Fibroblast of lung (primary cell): ENCODE measurements around the gene VAV2. TPM values are rescaled to one million over a fixed set of nuclear protein-coding genes. Genes with fewer than 3 reads are reported as not detected.

ENCODE experiments used
- DNase-seq, 2 donors: peaks; one replicate each; pipeline versions ENCODE4 v3.0.0 to v3.0.0-alpha.2; 2010; ENCODE audit warnings: low read depth in 2 of 2
- H2AFZ ChIP-seq: 2 replicates; pipeline ENCODE4 v1.5.1; 2012; ENCODE audit warnings: low read length, control low read depth, inconsistent platforms
- H3K27ac ChIP-seq: 2 replicates; pipeline ENCODE4 v1.5.1; 2011; ENCODE audit warnings: low read length, control low read depth; ENCODE audit not compliant: insufficient read depth
- H3K27me3 ChIP-seq: 2 replicates; pipeline ENCODE4 v1.5.1; 2011; ENCODE audit warnings: mild to moderate bottlenecking, low read length; ENCODE audit not compliant: control insufficient read depth, insufficient read depth
- H3K36me3 ChIP-seq: 2 replicates; pipeline ENCODE4 v1.5.1; 2011; ENCODE audit warnings: low read length; ENCODE audit not compliant: control insufficient read depth, insufficient read depth
- H3K4me1 ChIP-seq: 2 replicates; pipeline ENCODE4 v1.5.1; 2011; ENCODE audit warnings: low read length; ENCODE audit not compliant: control insufficient read depth, insufficient read depth; ENCODE audit errors: extremely low read depth
- H3K4me2 ChIP-seq: 2 replicates; pipeline ENCODE4 v1.5.1; 2011; ENCODE audit warnings: low read length, control low read depth; ENCODE audit not compliant: insufficient read depth; ENCODE audit errors: extremely low read depth
- H3K4me3 ChIP-seq, 4 experiments: fragments of 200-600 bp in 1 of 4; sonication (generic) in 1 of 4; replicated peaks in 1 of 4; 2 replicates each; pipeline ENCODE4 v1.5.1; 2011 to 2016; ENCODE audit warnings: low read length in 4 of 4, low read depth in 3 of 4, mild to moderate bottlenecking in 3 of 4, control low read depth in 2 of 4, inconsistent platforms in 1 of 4, mixed read lengths in 1 of 4; ENCODE audit not compliant: insufficient read depth in 1 of 4; ENCODE audit errors: control extremely low read depth in 1 of 4
- H3K79me2 ChIP-seq: 2 replicates; pipeline ENCODE4 v1.5.1; 2012; ENCODE audit warnings: mild to moderate bottlenecking, low read length, inconsistent platforms; ENCODE audit not compliant: control insufficient read depth, insufficient read depth
- H3K9ac ChIP-seq: 2 replicates; pipeline ENCODE4 v1.5.1; 2011; ENCODE audit warnings: mild to moderate bottlenecking, low read length, control low read depth; ENCODE audit not compliant: insufficient read depth
- H3K9me3 ChIP-seq: 2 replicates; pipeline ENCODE4 v1.5.1; 2012; ENCODE audit warnings: low read depth, low read length; ENCODE audit not compliant: control insufficient read depth, insufficient read depth
- H4K20me1 ChIP-seq: 2 replicates; pipeline ENCODE4 v1.5.1; 2011; ENCODE audit warnings: low read length; ENCODE audit not compliant: control insufficient read depth, insufficient read depth; ENCODE audit errors: extremely low read depth
- CTCF ChIP-seq, 2 donors: IDR thresholded peaks in 1 of 2; conservative IDR thresholded peaks in 1 of 2; 1 replicate in 1 of 2; 2 replicates in 1 of 2; pipeline ENCODE4 v1.5.1; 2011 to 2012; ENCODE audit warnings: low read length in 2 of 2, control low read depth in 1 of 2, inconsistent platforms in 1 of 2, low read depth in 1 of 2, mild to moderate bottlenecking in 1 of 2
- EZH2 ChIP-seq: IDR thresholded peaks from 2 replicates; pipeline ENCODE4 v1.5.1; 2012; ENCODE audit warnings: low read length, control low read depth, mild to moderate bottlenecking; ENCODE audit errors: missing control alignments
- polyA plus RNA-seq, 2 donors: library from polyadenylated mRNA; depleted of rRNA in 1 of 2; stranded (reverse) in 1 of 2; unstranded in 1 of 2; fragments of >200 nt; gene quantifications; 2 replicates each; pipeline ENCODE4 v1.2.1, GENCODE V29; 2011 to 2012; ENCODE audit warnings: missing spikeins in 1 of 2
- total RNA-seq: library from RNA; depleted of rRNA; stranded (reverse); fragments of >200 nt; gene quantifications from 2 replicates; pipeline ENCODE4 v1.2.1, GENCODE V29; 2014

VAV2 gene
- total and polyA plus RNA-seq, 2 donors (not counting 1 experiment from before 2014, with no cell fraction given) = 13.7 to 17.7 TPM

- H3K9ac ChIP-seq = no peak overlapping the region
- TF ChIP-seq CTCF (conservative IDR thresholded peaks at IDR 0.05 in 1 of 2, IDR thresholded peaks at IDR 0.05 in 1 of 2; ENCODE audit: low read depth in 1 of 2, low read length in 2 of 2) = no peak
- no peak for TF ChIP-seq EZH2
- no peaks in the 10 kb centered on the region for H3K27me3 ChIP-seq
- no peaks in the 10 kb centered on the region for H3K9me3 ChIP-seq
- H3K36me3 ChIP-seq = no peaks in the 10 kb centered on the region
- no peak for DNase-seq
- H3K4me1 ChIP-seq = peaks cover 5% of the 10 kb centered on the region
- no peak overlapping the region for H2AFZ ChIP-seq
- no peak overlapping the region for H3K27ac ChIP-seq
- no peak overlapping the region for H3K4me3 ChIP-seq
- no peak overlapping the region for H3K4me2 ChIP-seq
- peaks cover 2% of the 10 kb centered on the region for H3K79me2 ChIP-seq
- no peaks in the 10 kb centered on the region for H4K20me1 ChIP-seq
Measured at GRCh38 chr9:133848471-133849109, 143.5 kb downstream of the VAV2 start.

GRCh38 chr9:133846483-133847090 lies 145.5 kb downstream of the VAV2 start:
- no peak overlapping the region for H3K4me2 ChIP-seq

GRCh38 chr9:133845440-133845839 lies 146.7 kb downstream of the VAV2 start:
- Histone ChIP-seq H3K27me3 (no peaks in the 10 kb centered on the region), H3K9ac (no peak overlapping the region), H4K20me1 (no peaks in the 10 kb centered on the region), H2AFZ (no peak overlapping the region), H3K4me3 (no peak overlapping the region), H3K9me3 (no peaks in the 10 kb centered on the region), H3K27ac (peak overlapping the region; percentile 69), H3K79me2 (peaks cover 2% of the 10 kb centered on the region), H3K36me3 (no peaks in the 10 kb centered on the region), H3K4me1 (peaks cover 5% of the 10 kb centered on the region), H3K4me2 (no peak overlapping the region)
- peak; percentile 68 to 78 for DNase-seq
- TF ChIP-seq EZH2 (no peak), CTCF (conservative IDR thresholded peaks at IDR 0.05 in 1 of 2, IDR thresholded peaks at IDR 0.05 in 1 of 2; ENCODE audit: low read depth in 1 of 2, low read length in 2 of 2) (no peak)

More at GRCh38 chr9:133846483-133847090, 145.5 kb downstream of the VAV2 start:
- H3K27ac ChIP-seq = no peak overlapping the region
- no peak overlapping the region for H3K9ac ChIP-seq
- H3K27me3 ChIP-seq = no peaks in the 10 kb centered on the region
- no peaks in the 10 kb centered on the region for H3K36me3 ChIP-seq
- no peak for DNase-seq
- TF ChIP-seq EZH2 = no peak
- no peak for TF ChIP-seq CTCF (conservative IDR thresholded peaks at IDR 0.05 in 1 of 2, IDR thresholded peaks at IDR 0.05 in 1 of 2; ENCODE audit: low read depth in 1 of 2, low read length in 2 of 2)
- no peaks in the 10 kb centered on the region for H3K9me3 ChIP-seq
- H3K4me1 ChIP-seq = peaks cover 5% of the 10 kb centered on the region
- no peaks in the 10 kb centered on the region for H4K20me1 ChIP-seq
- H2AFZ ChIP-seq = no peak overlapping the region
- H3K4me3 ChIP-seq = no peak overlapping the region
- H3K79me2 ChIP-seq = peaks cover 2% of the 10 kb centered on the region
